H9 (cell line): ENCODE results near the gene FOXD2. TPM values are rescaled to one million over a fixed set of nuclear protein-coding genes. Genes with fewer than 3 reads are reported as not detected.

Experiments
- DNase-seq: peaks from one replicate; pipeline ENCODE4 v3.0.0-alpha.2; 2017
- H2AFZ ChIP-seq: one replicate; pipeline ENCODE4 v1.6.1; 2013; ENCODE audit warnings: mild to moderate bottlenecking, low read length, control low read depth, moderate library complexity
- H2AK5ac ChIP-seq: 2 replicates; pipeline ENCODE4 v1.6.1; 2013; ENCODE audit warnings: low read length, control low read depth, mixed read lengths; ENCODE audit not compliant: insufficient read length
- H2BK120ac ChIP-seq: one replicate; pipeline ENCODE4 v1.6.1; 2013; ENCODE audit warnings: low read depth, mild to moderate bottlenecking, low read length, control low read depth, inconsistent platforms; ENCODE audit not compliant: poor library complexity, severe bottlenecking
- H2BK12ac ChIP-seq: 2 replicates; pipeline ENCODE4 v1.6.1; 2013; ENCODE audit warnings: low read length, control low read depth, mixed read lengths, low read depth; ENCODE audit not compliant: insufficient read length
- H2BK15ac ChIP-seq: 2 replicates; pipeline ENCODE4 v1.6.1; 2013; ENCODE audit warnings: low read depth, low read length, control low read depth
- H2BK20ac ChIP-seq: one replicate; pipeline ENCODE4 v1.6.1; 2013; ENCODE audit warnings: low read depth, mild to moderate bottlenecking, low read length, control low read depth, inconsistent platforms; ENCODE audit not compliant: poor library complexity, severe bottlenecking
- H2BK5ac ChIP-seq: 2 replicates; pipeline ENCODE4 v1.6.1; 2013; ENCODE audit warnings: low read length, control low read depth, mixed read lengths; ENCODE audit not compliant: insufficient read length
- H3K14ac ChIP-seq: 2 replicates; pipeline ENCODE4 v1.6.1; 2013; ENCODE audit warnings: low read length, control low read depth; ENCODE audit not compliant: insufficient read depth
- H3K18ac ChIP-seq: 2 replicates; pipeline ENCODE4 v1.6.1; 2013; ENCODE audit warnings: low read depth, mild to moderate bottlenecking, mixed read lengths, low read length, control low read depth; ENCODE audit not compliant: insufficient read length
- H3K23ac ChIP-seq: 2 replicates; pipeline ENCODE4 v1.6.1; 2013; ENCODE audit warnings: low read length, control low read depth, mixed read lengths, low read depth; ENCODE audit not compliant: insufficient read length
- H3K23me2 ChIP-seq: 2 replicates; pipeline ENCODE4 v1.6.1; 2013; ENCODE audit warnings: low read depth, mild to moderate bottlenecking, mixed read lengths, low read length, control low read depth; ENCODE audit not compliant: insufficient read length, poor library complexity, severe bottlenecking
- H3K27ac ChIP-seq: 2 replicates; pipeline ENCODE4 v1.5.1; 2013; ENCODE audit warnings: low read length, control low read depth, mixed read lengths, low read depth; ENCODE audit not compliant: insufficient read length
- H3K27me3 ChIP-seq: 2 replicates; pipeline ENCODE4 v1.6.1; 2013; ENCODE audit warnings: low read length, control low read depth, inconsistent platforms; ENCODE audit not compliant: insufficient read depth
- H3K4ac ChIP-seq: 2 replicates; pipeline ENCODE4 v1.6.1; 2013; ENCODE audit warnings: low read depth, mild to moderate bottlenecking, control low read depth, inconsistent platforms, low read length, moderate library complexity
- H3K4me1 ChIP-seq: 2 replicates; pipeline ENCODE4 v1.6.1; 2013; ENCODE audit warnings: low read length, control low read depth, inconsistent platforms; ENCODE audit not compliant: insufficient read depth
- H3K4me2 ChIP-seq: 2 replicates; pipeline ENCODE4 v1.6.1; 2013; ENCODE audit warnings: low read length, control low read depth, mixed read lengths; ENCODE audit not compliant: insufficient read length, insufficient read depth
- H3K56ac ChIP-seq: 2 replicates; pipeline ENCODE4 v1.6.1; 2013; ENCODE audit warnings: low read depth, mild to moderate bottlenecking, mixed read lengths, low read length, control low read depth; ENCODE audit not compliant: insufficient read length
- H3K79me1 ChIP-seq: 2 replicates; pipeline ENCODE4 v1.6.1; 2013; ENCODE audit warnings: low read depth, mild to moderate bottlenecking, moderate library complexity, low read length, control low read depth, inconsistent platforms; ENCODE audit not compliant: insufficient read depth, poor library complexity, severe bottlenecking
- H3K79me2 ChIP-seq: 2 replicates; pipeline ENCODE4 v1.6.1; 2013; ENCODE audit warnings: low read length, control low read depth, inconsistent platforms; ENCODE audit not compliant: insufficient read depth
- H3K9ac ChIP-seq: 2 replicates; pipeline ENCODE4 v1.6.1; 2013; ENCODE audit warnings: low read length, control low read depth, mixed read lengths; ENCODE audit not compliant: insufficient read length; ENCODE audit errors: extremely low read depth
- H3K9me3 ChIP-seq: one replicate; pipeline ENCODE4 v1.6.1; 2013; ENCODE audit warnings: low read depth, low read length, inconsistent platforms; ENCODE audit not compliant: control insufficient read depth
- H3T11ph ChIP-seq: one replicate; pipeline ENCODE4 v1.6.1; 2013; ENCODE audit warnings: mild to moderate bottlenecking, low read length, control low read depth, inconsistent platforms
- H4K20me1 ChIP-seq: one replicate; pipeline ENCODE4 v1.6.1; 2013; ENCODE audit not compliant: control insufficient read depth, insufficient read length, insufficient read depth
- H4K5ac ChIP-seq: 2 replicates; pipeline ENCODE4 v1.6.1; 2013; ENCODE audit warnings: low read depth, mild to moderate bottlenecking, mixed read lengths, low read length, control low read depth; ENCODE audit not compliant: insufficient read length
- H4K8ac ChIP-seq: replicated peaks from 2 replicates; pipeline ENCODE4 v1.6.1; 2013; ENCODE audit warnings: low read length, control low read depth, mixed read lengths, low read depth; ENCODE audit not compliant: insufficient read length
- H4K91ac ChIP-seq: 2 replicates; pipeline ENCODE4 v1.6.1; 2013; ENCODE audit warnings: low read depth, mild to moderate bottlenecking, moderate library complexity, mixed read lengths, low read length, control low read depth; ENCODE audit not compliant: insufficient read length
- H3K27ac Mint-ChIP-seq, 3 experiments: 2 replicates in 2 of 3; 3 replicates in 1 of 3; pipeline ENCODE4 v1.8.0; 2020 to 2021; ENCODE audit warnings: mixed read lengths in 3 of 3, mild to moderate bottlenecking in 1 of 3, moderate library complexity in 1 of 3
- H3K27me3 Mint-ChIP-seq: 2 replicates; pipeline ENCODE4 v1.8.0; 2021; ENCODE audit warnings: low read depth, mild to moderate bottlenecking, moderate library complexity, mixed read lengths
- H3K36me3 Mint-ChIP-seq, 3 experiments: 2 replicates in 2 of 3; 3 replicates in 1 of 3; pipeline ENCODE4 v1.8.0; 2020 to 2021; ENCODE audit warnings: low read depth in 3 of 3, mixed read lengths in 3 of 3; ENCODE audit not compliant: insufficient read depth in 1 of 3
- H3K4me1 Mint-ChIP-seq, 2 experiments: 2 replicates each; pipeline ENCODE4 v1.8.0; 2020; ENCODE audit warnings: mixed read lengths in 2 of 2
- H3K4me3 Mint-ChIP-seq, 2 experiments: 2 replicates in 1 of 2; 3 replicates in 1 of 2; pipeline ENCODE4 v1.8.0; 2020 to 2021; ENCODE audit warnings: mild to moderate bottlenecking in 2 of 2, mixed read lengths in 2 of 2, moderate library complexity in 1 of 2
- H3K9me3 Mint-ChIP-seq, 2 experiments: 2 replicates in 1 of 2; 3 replicates in 1 of 2; pipeline ENCODE4 v1.8.0; 2020; ENCODE audit warnings: mild to moderate bottlenecking in 2 of 2, mixed read lengths in 2 of 2, moderate library complexity in 1 of 2
- WGBS: extraction: QIAGEN DNeasy Blood & Tissue Kit; methylation state at CpG from one replicate; pipeline ENCODE4 v1.1.7; 2013; ENCODE audit warnings: missing lambda C conversion rate, low lambda C conversion rate, mixed read lengths; ENCODE audit not compliant: insufficient read length; ENCODE audit errors: extremely low coverage; 5-methylcytosine and 5-hydroxymethylcytosine counted together
- total RNA-seq: library from RNA; stranded (reverse); gene quantifications from 2 replicates; pipeline ENCODE4 v1.2.1, GENCODE V29; 2021
- TF ChIP-seq, protein P1 (sequence below): fragments of 200-600 bp; sonication (generic); conservative IDR thresholded peaks from 3 replicates; pipeline ENCODE4 v1.8.0; 2021; ENCODE audit warnings: antibody characterized with exemption, mild to moderate bottlenecking

The FOXD2 gene
- total RNA-seq, 1 experiment from 2014 or later = not detected

DNA sequence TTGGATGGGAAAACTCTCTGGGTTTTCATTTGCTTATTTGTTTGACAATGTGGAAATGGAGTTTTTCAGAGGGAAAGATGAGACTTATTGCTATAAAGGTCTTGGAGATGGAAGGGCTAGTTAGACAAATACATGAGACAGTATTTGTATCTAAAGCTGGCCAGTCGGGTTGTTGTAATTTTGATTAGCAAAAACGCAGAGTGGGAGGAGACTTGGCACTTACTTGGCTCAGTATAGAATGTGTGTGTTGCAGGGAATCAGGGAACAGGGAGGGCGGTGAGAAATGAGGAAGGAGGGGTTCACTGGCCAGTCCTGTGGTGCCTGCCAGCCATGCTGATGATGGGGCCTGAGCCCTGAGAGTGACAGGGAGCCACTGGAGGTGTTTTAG lies 27.8 kb upstream of the FOXD2 start:
- Histone ChIP-seq H3K4me1 (peaks cover 3% of the 10 kb centered on the region; the same call in 1 of the 2 replicates), H4K91ac (no peak overlapping the region), H3K18ac (no peak overlapping the region), H3K79me1 (no peaks in the 10 kb centered on the region), H2BK5ac (no peak overlapping the region), H2BK12ac (no peak overlapping the region), H3K23ac (no peak overlapping the region), H2AFZ (no peak overlapping the region), H2BK15ac (no peak overlapping the region), H3K56ac (no peak overlapping the region), H4K5ac (no peak overlapping the region), H4K20me1 (no peaks in the 10 kb centered on the region), H3K9ac (no peak overlapping the region), H3K27ac (no peak overlapping the region), H3K27me3 (peaks cover 11% of the 10 kb centered on the region; the same call in 1 of the 2 replicates), H2BK120ac (no peak overlapping the region), H3T11ph (no peak overlapping the region), H3K4me2 (no peak overlapping the region), H2BK20ac (no peak overlapping the region), H3K79me2 (no peaks in the 10 kb centered on the region), H3K9me3 (no peaks in the 10 kb centered on the region), H3K4ac (no peak overlapping the region), H3K14ac (no peak overlapping the region), H2AK5ac (no peak overlapping the region), H4K8ac (no peak overlapping the region), H3K23me2 (no peaks in the 10 kb centered on the region)
- H3K9me3 Mint-ChIP-seq = no peaks in the 10 kb centered on the region; a peak in 1 of 5 replicates
- WGBS = no CpG with 5 or more reads among the region's 3 CpGs
- TF ChIP-seq, protein P1, sequence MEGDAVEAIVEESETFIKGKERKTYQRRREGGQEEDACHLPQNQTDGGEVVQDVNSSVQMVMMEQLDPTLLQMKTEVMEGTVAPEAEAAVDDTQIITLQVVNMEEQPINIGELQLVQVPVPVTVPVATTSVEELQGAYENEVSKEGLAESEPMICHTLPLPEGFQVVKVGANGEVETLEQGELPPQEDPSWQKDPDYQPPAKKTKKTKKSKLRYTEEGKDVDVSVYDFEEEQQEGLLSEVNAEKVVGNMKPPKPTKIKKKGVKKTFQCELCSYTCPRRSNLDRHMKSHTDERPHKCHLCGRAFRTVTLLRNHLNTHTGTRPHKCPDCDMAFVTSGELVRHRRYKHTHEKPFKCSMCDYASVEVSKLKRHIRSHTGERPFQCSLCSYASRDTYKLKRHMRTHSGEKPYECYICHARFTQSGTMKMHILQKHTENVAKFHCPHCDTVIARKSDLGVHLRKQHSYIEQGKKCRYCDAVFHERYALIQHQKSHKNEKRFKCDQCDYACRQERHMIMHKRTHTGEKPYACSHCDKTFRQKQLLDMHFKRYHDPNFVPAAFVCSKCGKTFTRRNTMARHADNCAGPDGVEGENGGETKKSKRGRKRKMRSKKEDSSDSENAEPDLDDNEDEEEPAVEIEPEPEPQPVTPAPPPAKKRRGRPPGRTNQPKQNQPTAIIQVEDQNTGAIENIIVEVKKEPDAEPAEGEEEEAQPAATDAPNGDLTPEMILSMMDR = no peak
- H3K4me3 Mint-ChIP-seq = no peak overlapping the region
- no peaks in the 10 kb centered on the region for H3K36me3 Mint-ChIP-seq
- no peaks in the 10 kb centered on the region for H3K4me1 Mint-ChIP-seq
- peaks cover 78% of the 10 kb centered on the region for H3K27me3 Mint-ChIP-seq
- no peak for DNase-seq
- no peak overlapping the region; a peak in 1 of 7 replicates for H3K27ac Mint-ChIP-seq
